IMR-90 (cell line): ENCODE data around the gene PCDH12. TPM values are rescaled to one million over a fixed set of nuclear protein-coding genes. Genes with fewer than 3 reads are reported as not detected.

Source experiments
- ATAC-seq: fragments of 200-7000 bp; cut with Tn5 transposase; 2 replicates; pipeline ENCODE4 v1.9.1; 2020; ENCODE audit warnings: low read depth, mild to moderate bottlenecking, moderate library complexity
- BruUV-seq: library from RNA; stranded (reverse); fragments of 400-500 nt; replicated peaks from 2 replicates; lab custom pipeline; 2021; lab: Mats Ljungman, UMichigan
- CTCF ChIA-PET: fragments of 300-600 bp; formaldehyde crosslinking; extraction: SDS; loops from one replicate; lab custom pipeline; 2021; ENCODE audit warnings: antibody characterized with exemption; lab: Yijun Ruan, JAX
- POLR2A ChIA-PET: fragments of 300-600 bp; sonication (Branson Sonifier 250); formaldehyde crosslinking; loops from one replicate; lab custom pipeline; 2022; ENCODE audit warnings: antibody characterized with exemption; ENCODE audit not compliant: unreplicated experiment; lab: Charles Lee
- DNase-seq: peaks from one replicate; pipeline ENCODE4 v3.0.0; 2013
- H2AFZ ChIP-seq: replicated peaks from 2 replicates; pipeline ENCODE3; 2013; ENCODE audit warnings: low read length, mild to moderate bottlenecking; ENCODE audit not compliant: poor library complexity
- H2AK5ac ChIP-seq: 2 replicates; pipeline ENCODE4 v1.6.1; 2013; ENCODE audit warnings: low read depth, low read length, inconsistent platforms
- H2AK9ac ChIP-seq: replicated peaks from 2 replicates; pipeline ENCODE3; 2013; ENCODE audit warnings: mild to moderate bottlenecking, low read depth, low read length, moderate library complexity; ENCODE audit not compliant: poor library complexity
- H2BK120ac ChIP-seq: 2 replicates; pipeline ENCODE4 v1.6.1; 2013; ENCODE audit warnings: low read depth, low read length, inconsistent platforms
- H2BK15ac ChIP-seq: 3 replicates; pipeline ENCODE4 v1.6.1; 2013; ENCODE audit warnings: low read depth, low read length, inconsistent platforms
- H2BK20ac ChIP-seq: 2 replicates; pipeline ENCODE4 v1.6.1; 2013; ENCODE audit warnings: low read depth, mild to moderate bottlenecking, inconsistent platforms, low read length, moderate library complexity
- H2BK5ac ChIP-seq: 2 replicates; pipeline ENCODE4 v1.6.1; 2013; ENCODE audit warnings: mild to moderate bottlenecking, low read depth, low read length, inconsistent platforms; ENCODE audit not compliant: poor library complexity, severe bottlenecking
- H3K14ac ChIP-seq: replicated peaks from 2 replicates; pipeline ENCODE4 v1.6.1; 2013; ENCODE audit warnings: low read depth, low read length, inconsistent platforms
- H3K18ac ChIP-seq: 2 replicates; pipeline ENCODE4 v1.6.1; 2013; ENCODE audit warnings: low read depth, low read length, control low read depth
- H3K23ac ChIP-seq: 2 replicates; pipeline ENCODE4 v1.6.1; 2013; ENCODE audit warnings: low read depth, low read length, inconsistent platforms
- H3K27ac ChIP-seq: 2 replicates; pipeline ENCODE4 v1.5.1; 2013; ENCODE audit warnings: mild to moderate bottlenecking, control low read depth, low read length; ENCODE audit not compliant: insufficient read depth
- H3K27me3 ChIP-seq: 2 replicates; pipeline ENCODE4 v1.6.1; 2013; ENCODE audit warnings: low read length; ENCODE audit not compliant: control insufficient read depth, insufficient read depth
- H3K36me3 ChIP-seq: 2 replicates; pipeline ENCODE4 v1.6.1; 2013; ENCODE audit warnings: low read length, mixed read lengths; ENCODE audit not compliant: control insufficient read depth, insufficient read depth
- H3K4ac ChIP-seq: 2 replicates; pipeline ENCODE4 v1.6.1; 2013; ENCODE audit warnings: low read depth, low read length, inconsistent platforms
- H3K4me1 ChIP-seq: 2 replicates; pipeline ENCODE4 v1.6.1; 2013; ENCODE audit warnings: low read length, mixed read lengths; ENCODE audit not compliant: control insufficient read depth, insufficient read depth
- H3K4me2 ChIP-seq: 2 replicates; pipeline ENCODE4 v1.6.1; 2013; ENCODE audit warnings: low read depth, mild to moderate bottlenecking, control low read depth, low read length, moderate library complexity
- H3K4me3 ChIP-seq: 2 replicates; pipeline ENCODE4 v1.5.1; 2013; ENCODE audit warnings: low read depth, mild to moderate bottlenecking, control low read depth, low read length, moderate library complexity; ENCODE audit not compliant: insufficient read depth
- H3K56ac ChIP-seq: 2 replicates; pipeline ENCODE4 v1.6.1; 2013; ENCODE audit warnings: low read length, inconsistent platforms; ENCODE audit not compliant: insufficient read depth; ENCODE audit errors: extremely low read depth
- H3K79me1 ChIP-seq, 2 experiments: 2 replicates each; pipeline ENCODE4 v1.6.1; 2013; ENCODE audit warnings: low read length in 2 of 2, inconsistent platforms in 1 of 2, low read depth in 1 of 2
- H3K9ac ChIP-seq: 2 replicates; pipeline ENCODE4 v1.6.1; 2013; ENCODE audit warnings: low read depth, low read length, control low read depth
- H3K9me1 ChIP-seq: 2 replicates; pipeline ENCODE4 v1.6.1; 2013; ENCODE audit warnings: low read length, inconsistent platforms; ENCODE audit not compliant: insufficient read depth
- H3K9me3 ChIP-seq: 2 replicates; pipeline ENCODE4 v1.6.1; 2013; ENCODE audit warnings: low read length; ENCODE audit not compliant: control insufficient read depth, insufficient read depth
- H4K20me1 ChIP-seq: 2 replicates; pipeline ENCODE4 v1.6.1; 2013; ENCODE audit warnings: low read length, inconsistent platforms; ENCODE audit not compliant: insufficient read depth
- H4K5ac ChIP-seq: 2 replicates; pipeline ENCODE4 v1.6.1; 2013; ENCODE audit warnings: mild to moderate bottlenecking, low read depth, low read length, control low read depth
- H4K8ac ChIP-seq, 2 experiments: 2 replicates each; pipeline ENCODE4 v1.6.1; 2013; ENCODE audit warnings: low read depth in 2 of 2, low read length in 2 of 2, control low read depth in 1 of 2, inconsistent platforms in 1 of 2
- H4K91ac ChIP-seq: 2 replicates; pipeline ENCODE4 v1.6.1; 2013; ENCODE audit warnings: low read depth, low read length, inconsistent platforms; ENCODE audit not compliant: insufficient read depth
- BHLHE40 ChIP-seq: fragments of 150-350 bp; IDR thresholded peaks from 2 replicates; pipeline ENCODE4 v1.6.1; 2016; ENCODE audit warnings: mild to moderate bottlenecking, low read depth, low read length
- CEBPB ChIP-seq: IDR thresholded peaks from 2 replicates; pipeline ENCODE4 v1.6.1; 2012; ENCODE audit warnings: low read depth, low read length, improper control_type of control experiment
- CHD1 ChIP-seq: IDR thresholded peaks from 2 replicates; pipeline ENCODE4 v1.6.1; 2012; ENCODE audit warnings: low read depth, low read length, improper control_type of control experiment
- ELK1 ChIP-seq: fragments of 150-350 bp; IDR thresholded peaks from 2 replicates; pipeline ENCODE4 v1.6.1; 2016; ENCODE audit warnings: low read depth, mild to moderate bottlenecking, low read length, moderate library complexity, borderline replicate concordance
- FOS ChIP-seq: fragments of 150-350 bp; IDR thresholded peaks from 2 replicates; pipeline ENCODE4 v1.6.1; 2016; ENCODE audit warnings: low read depth, low read length
- MXI1 ChIP-seq: IDR thresholded peaks from 2 replicates; pipeline ENCODE4 v1.6.1; 2012; ENCODE audit warnings: low read depth, mild to moderate bottlenecking, low read length, moderate library complexity, borderline replicate concordance
- NFE2L2 ChIP-seq: fragments of 150-350 bp; IDR thresholded peaks from 2 replicates; pipeline ENCODE4 v1.6.1; 2016; ENCODE audit warnings: low read depth, mild to moderate bottlenecking, low read length
- POLR2A ChIP-seq: IDR thresholded peaks from 2 replicates; pipeline ENCODE4 v1.6.1; 2012; ENCODE audit warnings: mild to moderate bottlenecking, low read depth, low read length
- RAD21 ChIP-seq: IDR thresholded peaks from 2 replicates; pipeline ENCODE4 v1.6.1; 2012; ENCODE audit warnings: low read length, improper control_type of control experiment
- RCOR1 ChIP-seq: IDR thresholded peaks from 2 replicates; pipeline ENCODE4 v1.6.1; 2012; ENCODE audit warnings: mild to moderate bottlenecking, low read length, improper control_type of control experiment; ENCODE audit not compliant: insufficient replicate concordance
- RFX5 ChIP-seq: IDR thresholded peaks from 2 replicates; pipeline ENCODE4 v1.8.0; 2012; ENCODE audit warnings: low read depth, mild to moderate bottlenecking, low read length, moderate library complexity
- SMC3 ChIP-seq: fragments of 150-350 bp; IDR thresholded peaks from 2 replicates; pipeline ENCODE4 v1.6.1; 2016; ENCODE audit warnings: low read depth, mild to moderate bottlenecking, antibody characterized with exemption, low read length, moderate library complexity
- WGBS, 2 experiments: methylation state at CpG; one replicate each; pipeline versions ENCODE4 v1.1.5 to v1.1.7; 2013; ENCODE audit warnings: missing lambda C conversion rate in 2 of 2; ENCODE audit not compliant: insufficient read length in 1 of 2; ENCODE audit errors: extremely low coverage in 2 of 2; 5-methylcytosine and 5-hydroxymethylcytosine counted together
- dilution Hi-C: fragments of 300-500 bp; cut with HindIII; formaldehyde crosslinking; loops from one replicate; pipeline ENCODE4 v1.14.3; 2018; ENCODE audit warnings: low sequenced_read_pairs; ENCODE audit not compliant: unreplicated experiment
- in situ Hi-C: fragments of 300-500 bp; cut with MboI; formaldehyde crosslinking; loops from 3 replicates; pipeline ENCODE4 v1.14.3; 2019; ENCODE audit warnings: low sequenced_read_pairs, inconsistent platforms, mixed read lengths
- intact Hi-C: fragments of 100-400 bp; cut with micrococcal nuclease; formaldehyde crosslinking; loops from 2 replicates; pipeline ENCODE4 v1.10.0; 2022
- polyA plus RNA-seq, 3 experiments: library from polyadenylated mRNA; depleted of rRNA; stranded (reverse); fragments of >200 nt; gene quantifications; 2 replicates each; pipeline ENCODE4 v1.2.3, GENCODE V29; 2012; ENCODE audit warnings: low replicate concordance in 1 of 3
- total RNA-seq: library from RNA; depleted of rRNA; stranded (reverse); fragments of >200 nt; gene quantifications from 2 replicates; pipeline ENCODE4 v1.2.3, GENCODE V29; 2012
- TF ChIP-seq, protein P1 (sequence below): fragments of 150-350 bp; IDR thresholded peaks from 2 replicates; pipeline ENCODE4 v1.6.1; 2017; ENCODE audit warnings: mild to moderate bottlenecking, antibody characterized with exemption, low read length, low read depth
- TF ChIP-seq, protein P2 (sequence below): conservative IDR thresholded peaks from 2 replicates; pipeline ENCODE4 v1.5.1; 2012; ENCODE audit warnings: mild to moderate bottlenecking, low read depth, low read length, improper control_type of control experiment

The PCDH12 gene
- total and polyA plus RNA-seq, 2 of the 4 experiments (the other 2 are of a cell fraction), result 0.02 to 0.18 TPM

GRCh38 chr5:141915881-141916336 is 42.1 kb downstream of the PCDH12 start:
- Histone ChIP-seq H4K5ac (no peak overlapping the region), H3K9me3 (no peaks in the 10 kb centered on the region), H3K4me2 (no peak overlapping the region), H3K79me1 (no peaks in the 10 kb centered on the region), H2BK15ac (no peak overlapping the region), H3K56ac (no peak overlapping the region), H3K4me1 (peaks cover 1% of the 10 kb centered on the region; the same call in 1 of the 2 replicates), H4K8ac (no peak overlapping the region), H2AK5ac (no peak overlapping the region), H4K20me1 (no peaks in the 10 kb centered on the region), H2AK9ac (no peak overlapping the region), H3K9me1 (no peaks in the 10 kb centered on the region; the same call in 1 of the 2 replicates), H3K4ac (no peak overlapping the region), H3K23ac (no peak overlapping the region), H3K4me3 (no peak overlapping the region), H4K91ac (no peak overlapping the region), H2BK5ac (no peak overlapping the region), H2BK120ac (no peak overlapping the region), H3K9ac (no peak overlapping the region), H3K18ac (no peak overlapping the region), H3K14ac (no peak overlapping the region), H3K36me3 (no peaks in the 10 kb centered on the region), H3K27ac (no peak overlapping the region), H2BK20ac (no peak overlapping the region), H2AFZ (no peak overlapping the region), H3K27me3 (peaks cover 45% of the 10 kb centered on the region)
- ATAC-seq (no peak), DNase-seq (no peak)
- intact Hi-C loops, result no loop called here
- no peak for TF ChIP-seq NFE2L2
- TF ChIP-seq POLR2A, result no peak
- TF ChIP-seq FOS, result no peak
- TF ChIP-seq BHLHE40, result no peak
- no peak for TF ChIP-seq ELK1
- TF ChIP-seq SMC3, result no peak
- TF ChIP-seq, protein P1, sequence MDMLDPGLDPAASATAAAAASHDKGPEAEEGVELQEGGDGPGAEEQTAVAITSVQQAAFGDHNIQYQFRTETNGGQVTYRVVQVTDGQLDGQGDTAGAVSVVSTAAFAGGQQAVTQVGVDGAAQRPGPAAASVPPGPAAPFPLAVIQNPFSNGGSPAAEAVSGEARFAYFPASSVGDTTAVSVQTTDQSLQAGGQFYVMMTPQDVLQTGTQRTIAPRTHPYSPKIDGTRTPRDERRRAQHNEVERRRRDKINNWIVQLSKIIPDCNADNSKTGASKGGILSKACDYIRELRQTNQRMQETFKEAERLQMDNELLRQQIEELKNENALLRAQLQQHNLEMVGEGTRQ, result no peak
- TF ChIP-seq MXI1, result no peak
- no peak for TF ChIP-seq RCOR1
- TF ChIP-seq RFX5, result no peak
- TF ChIP-seq CHD1, result no peak
- no peak for TF ChIP-seq RAD21
- TF ChIP-seq, protein P2, sequence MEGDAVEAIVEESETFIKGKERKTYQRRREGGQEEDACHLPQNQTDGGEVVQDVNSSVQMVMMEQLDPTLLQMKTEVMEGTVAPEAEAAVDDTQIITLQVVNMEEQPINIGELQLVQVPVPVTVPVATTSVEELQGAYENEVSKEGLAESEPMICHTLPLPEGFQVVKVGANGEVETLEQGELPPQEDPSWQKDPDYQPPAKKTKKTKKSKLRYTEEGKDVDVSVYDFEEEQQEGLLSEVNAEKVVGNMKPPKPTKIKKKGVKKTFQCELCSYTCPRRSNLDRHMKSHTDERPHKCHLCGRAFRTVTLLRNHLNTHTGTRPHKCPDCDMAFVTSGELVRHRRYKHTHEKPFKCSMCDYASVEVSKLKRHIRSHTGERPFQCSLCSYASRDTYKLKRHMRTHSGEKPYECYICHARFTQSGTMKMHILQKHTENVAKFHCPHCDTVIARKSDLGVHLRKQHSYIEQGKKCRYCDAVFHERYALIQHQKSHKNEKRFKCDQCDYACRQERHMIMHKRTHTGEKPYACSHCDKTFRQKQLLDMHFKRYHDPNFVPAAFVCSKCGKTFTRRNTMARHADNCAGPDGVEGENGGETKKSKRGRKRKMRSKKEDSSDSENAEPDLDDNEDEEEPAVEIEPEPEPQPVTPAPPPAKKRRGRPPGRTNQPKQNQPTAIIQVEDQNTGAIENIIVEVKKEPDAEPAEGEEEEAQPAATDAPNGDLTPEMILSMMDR, result no peak
- TF ChIP-seq CEBPB, result no peak
- WGBS, 2 experiments, result 67% methylated on average over 1 of the region's 6 CpGs; no CpG with 5 or more reads in 1 of the 2 experiments
- in situ Hi-C loops, result no loop called here
- dilution Hi-C loops, result no loop called here
- BruUV-seq, result no TSS peak
- ChIA-PET CTCF (interaction anchor here (1.2 to 1.6 kb wide), 2 partner anchors 45 to 53 kb away, joined by 3 to 7 read pairs; partner anchors contain the start of gene RNF14), POLR2A (no interaction called here)
